ENCODE results near the gene ECM1.

Gene ECM1

DNA sequence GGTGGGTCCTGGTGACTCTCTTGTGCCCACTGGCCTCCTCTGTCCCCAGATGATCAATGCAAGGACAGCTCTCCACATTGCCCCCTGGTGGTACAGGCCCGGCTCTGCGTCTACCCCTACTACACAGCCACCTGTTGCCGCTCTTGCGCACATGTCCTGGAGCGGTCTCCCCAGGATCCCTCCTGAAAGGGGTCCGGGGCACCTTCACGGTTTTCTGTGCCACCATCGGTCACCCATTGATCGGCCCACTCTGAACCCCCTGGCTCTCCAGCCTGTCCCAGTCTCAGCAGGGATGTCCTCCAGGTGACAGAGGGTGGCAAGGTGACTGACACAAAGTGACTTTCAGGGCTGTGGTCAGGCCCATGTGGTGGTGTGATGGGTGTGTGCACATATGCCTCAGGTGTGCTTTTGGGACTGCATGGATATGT is 52.1 kb downstream of the ECM1 start:
- DNase-seq, result no peak

- peak; percentile 82 for DNase-seq
These were observed 52.8 kb downstream of the ECM1 start for GRCh38 chr1:150560576-150561253.

GRCh38 chr1:150561254-150561973 is 53.5 kb downstream of the ECM1 start:
- peak; percentile 82 for DNase-seq

- peak; percentile 66 for DNase-seq
These were observed 54.1 kb downstream of the ECM1 start for GRCh38 chr1:150561974-150562445.

GRCh38 chr1:150562446-150563339 is 54.8 kb downstream of the ECM1 start:
- DNase-seq, result no peak

Measured in NCI-H2081 treated with DMSO at 0.1 percent for 48 hours (cell line).